ENCODE results near the gene OR2AJ1.

OR2AJ1 gene

GRCh38 chr1:247961791-247962190 lies 37.1 kb downstream of the OR2AJ1 start:
- DNase-seq (ENCODE audit: low read depth in 2 of 2): no peak

- DNase-seq (ENCODE audit: low read depth in 2 of 2): no peak
These were observed 38.4 kb downstream of the OR2AJ1 start for GRCh38 chr1:247962911-247963588.

GRCh38 chr1:247964933-247965332 lies 40.2 kb downstream of the OR2AJ1 start, which contains the start of gene OR2AK2:
Gene OR2AK2 (plus strand): TSS chr1:247965233. CDS start chr1:247965377, 144 bp downstream.
- DNase-seq (ENCODE audit: low read depth in 2 of 2): no peak

- DNase-seq (ENCODE audit: low read depth in 2 of 2): no peak
These were observed 42.0 kb downstream of the OR2AJ1 start for GRCh38 chr1:247966532-247967204.

All from stimulated activated CD8-positive, alpha-beta memory T cell treated with anti-CD3 and anti-CD28 coated beads, Interleukin-2, amount 100 ng/mL, for 48 hours (primary cell).